AG10803 (cell line): ENCODE results near the gene SLC1A2.

ENCODE experiments used
- DNase-seq: peaks from one replicate; pipeline ENCODE4 v3.0.0; 2010; ENCODE audit warnings: low read depth
- H3K4me3 ChIP-seq: 2 replicates; pipeline ENCODE4 v1.5.1; 2011; ENCODE audit warnings: mild to moderate bottlenecking, low read length, control low read depth
- CTCF ChIP-seq: conservative IDR thresholded peaks from 2 replicates; pipeline ENCODE4 v1.5.1; 2011; ENCODE audit warnings: mild to moderate bottlenecking, low read length, control low read depth, inconsistent platforms

Gene SLC1A2

GRCh38 chr11:35248558-35249323, 170.6 kb downstream of the SLC1A2 start:
- no peak for TF ChIP-seq CTCF
- no peak overlapping the region for H3K4me3 ChIP-seq
- no peak for DNase-seq

- H3K4me3 ChIP-seq, result no peak overlapping the region
- TF ChIP-seq CTCF, result no peak
These were observed 171.5 kb downstream of the SLC1A2 start for GRCh38 chr11:35247863-35248262.

GRCh38 chr11:35247428-35247827, 171.9 kb downstream of the SLC1A2 start:
- no peak for TF ChIP-seq CTCF
- no peak for DNase-seq
- H3K4me3 ChIP-seq, result no peak overlapping the region

More at GRCh38 chr11:35247863-35248262, 171.5 kb downstream of the SLC1A2 start:
- DNase-seq, result no peak

- DNase-seq, result peak; percentile 79
- TF ChIP-seq CTCF, result no peak
- H3K4me3 ChIP-seq, result no peak overlapping the region
These were observed 172.6 kb downstream of the SLC1A2 start for GRCh38 chr11:35246745-35247144.

GRCh38 chr11:35245786-35246185, 173.6 kb downstream of the SLC1A2 start:
- no peak for TF ChIP-seq CTCF
- DNase-seq, result no peak
- no peak overlapping the region for H3K4me3 ChIP-seq

GRCh38 chr11:35245056-35245455, 174.3 kb downstream of the SLC1A2 start:
- TF ChIP-seq CTCF, result no peak
- no peak for DNase-seq
- H3K4me3 ChIP-seq, result no peak overlapping the region

- no peak for TF ChIP-seq CTCF
- no peak overlapping the region for H3K4me3 ChIP-seq
- DNase-seq, result no peak
These were observed 175.6 kb downstream of the SLC1A2 start for GRCh38 chr11:35243774-35244173.
